Motor neuron (in vitro differentiated cells): ENCODE results near the gene TNN. TPM values are rescaled to one million over a fixed set of nuclear protein-coding genes. Genes with fewer than 3 reads are reported as not detected.
A peak's percentile ranks its signal among the peaks of the same experiment; 100 is the strongest.

Source experiments
- ATAC-seq, 8 experiments: fragments of 200-7000 bp; cut with Tn5 transposase; replicated peaks in 6 of 8; 2 replicates each; pipeline ENCODE4 v1.8.0; 2021; ENCODE audit warnings: mild to moderate bottlenecking in 8 of 8, moderate library complexity in 8 of 8
- H3K27ac ChIP-seq, 2 donors: fragments of 250-450 bp; sonication (Bioruptor Pico); 2 replicates each; pipeline ENCODE4 v1.9.0; 2021; ENCODE audit warnings: antibody characterized with exemption in 2 of 2, mild to moderate bottlenecking in 2 of 2, moderate library complexity in 1 of 2
- H3K4me1 ChIP-seq, 2 donors: fragments of 250-450 bp; sonication (Bioruptor Pico); replicated peaks in 1 of 2; 2 replicates each; pipeline ENCODE4 v1.6.1; 2021; ENCODE audit warnings: antibody characterized with exemption in 2 of 2, mild to moderate bottlenecking in 2 of 2, moderate library complexity in 1 of 2
- H3K4me3 ChIP-seq, 5 donors: fragments of 250-450 bp; sonication (Bioruptor Pico); 2 replicates each; pipeline ENCODE4 v1.9.0; 2021; ENCODE audit warnings: antibody characterized with exemption in 5 of 5, mild to moderate bottlenecking in 5 of 5, moderate library complexity in 4 of 5
- WGBS, 10 experiments: fragments of 450-650 bp; shearing (Covaris generic); methylation state at CpG; one replicate each; pipeline ENCODE4 v1.0.0; 2022; 5-methylcytosine and 5-hydroxymethylcytosine counted together
- in situ Hi-C, 9 experiments: fragments of 400-800 bp; cut with MboI; loops; one replicate each; pipeline ENCODE4 v1.15.0; 2021; ENCODE audit warnings: low sequenced_read_pairs in 9 of 9, low pct_unique_long_range_greater_than_20kb in 2 of 9; ENCODE audit not compliant: unreplicated experiment in 9 of 9
- total RNA-seq, 8 experiments: library from RNA; unstranded; fragments of 300-600 nt; gene quantifications; 2 replicates each; pipeline versions ENCODE4 v1.2.3 to v1.2.4, GENCODE V29; 2022

The TNN gene
- total RNA-seq, 8 experiments from 2014 or later = 0.09 to 6.6 (median 0.22) TPM; not detected in 2

- 7 to 60% (median 14%) methylated on average over 2 to 14 of the region's 62 CpGs; no CpG with 5 or more reads in 3 of the 10 experiments for WGBS, 10 experiments
- H3K4me3 ChIP-seq = peak within 1 kb of the TSS; percentile 5 to 39 (median 22)
- peak; percentile 64 to 92 (median 86) for ATAC-seq
- in situ Hi-C loops = no loop called here
- H3K4me1 ChIP-seq = peaks cover 0 to 10% of the 10 kb centered on the region in 2 donors
- H3K27ac ChIP-seq = no peak within 1 kb of the TSS
Observed at GRCh38 chr1:175192630-175193526, 125.2 kb downstream of the TNN start, which contains the start of gene KIAA0040. Gene KIAA0040 (minus strand): TSS chr1:175192776. CDS start chr1:175161013, 31,763 bp downstream.

DNA sequence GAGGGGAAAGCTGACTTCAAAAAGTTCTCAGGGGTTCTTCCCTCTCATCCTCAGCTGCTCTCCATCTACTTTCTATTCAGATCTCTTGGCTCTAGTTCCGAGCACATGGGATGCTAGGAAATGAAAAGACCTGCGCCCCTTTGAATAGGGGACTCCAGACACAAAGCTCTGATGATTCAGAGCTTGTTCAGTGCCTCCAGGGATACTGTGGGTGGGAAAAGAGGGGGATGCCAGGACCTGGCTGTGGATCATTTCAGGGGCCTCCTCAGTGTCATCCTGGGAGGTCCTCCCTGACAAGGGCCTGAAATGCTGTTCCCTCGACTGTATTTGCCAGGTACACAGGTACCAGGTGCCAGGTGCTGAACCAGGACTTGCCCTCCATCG lies 125.9 kb downstream of the TNN start:
- WGBS, 10 experiments = 20 to 100% (median 77%) methylated on average over 1 to 4 of the region's 4 CpGs; no CpG with 5 or more reads in 2 of the 10 experiments
- Histone ChIP-seq H3K4me3 (no peak overlapping the region), H3K27ac (no peak overlapping the region), H3K4me1 (peaks cover 0 to 10% of the 10 kb centered on the region in 2 donors)
- in situ Hi-C loops = no loop called here
- ATAC-seq = peak in 3 of 8 experiments; percentile 3 to 30 (median 10)

DNA sequence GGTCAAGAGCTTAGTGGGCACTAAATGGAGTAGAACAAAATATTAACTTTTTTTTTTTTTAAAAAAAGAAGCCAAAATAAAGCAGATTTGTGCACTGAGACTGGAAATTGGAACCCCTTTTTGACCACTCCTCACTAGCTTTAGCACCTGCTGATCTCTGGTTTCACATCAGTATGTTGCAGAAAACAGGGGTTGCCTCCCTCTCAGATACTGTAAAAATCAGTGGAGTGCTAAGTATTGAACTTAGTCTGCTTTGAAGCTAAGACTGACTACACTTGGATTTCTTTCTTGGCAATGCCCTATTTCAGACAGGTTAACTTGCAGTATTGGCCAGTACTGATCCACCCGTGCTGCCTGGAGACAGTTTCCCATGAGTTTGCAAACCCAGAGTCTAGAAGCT lies 127.6 kb downstream of the TNN start:
- WGBS, 10 experiments = 0 to 29% (median 0%) methylated on average over 1 of the region's 1 CpG; no CpG with 5 or more reads in 2 of the 10 experiments
- H3K27ac ChIP-seq = no peak overlapping the region
- peaks cover 0 to 10% of the 10 kb centered on the region in 2 donors for H3K4me1 ChIP-seq
- ATAC-seq = no peak
- no peak overlapping the region for H3K4me3 ChIP-seq
- in situ Hi-C loops = no loop called here

DNA sequence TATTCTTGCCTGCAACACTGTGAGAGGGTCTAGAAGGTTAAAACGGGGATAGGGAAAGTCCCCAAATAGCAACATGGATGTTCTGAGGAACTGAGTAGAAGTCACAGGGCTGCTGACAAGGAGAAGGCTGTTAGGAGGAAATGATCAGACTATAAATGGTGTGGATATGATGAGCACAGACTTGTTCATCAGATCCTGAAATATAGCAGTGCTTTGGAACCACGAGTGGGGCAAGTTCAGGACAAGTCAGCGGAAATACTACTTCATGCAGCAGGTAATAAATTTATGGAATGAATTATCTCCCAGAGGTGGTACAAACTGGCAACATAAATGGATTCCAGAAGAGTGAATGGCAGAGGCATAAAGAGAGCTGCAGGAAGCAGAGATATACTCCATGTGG lies 128.2 kb downstream of the TNN start:
- no peak overlapping the region for H3K27ac ChIP-seq
- H3K4me3 ChIP-seq = no peak overlapping the region
- in situ Hi-C loops = no loop called here
- peaks cover 0 to 10% of the 10 kb centered on the region in 2 donors for H3K4me1 ChIP-seq
- no peak for ATAC-seq
- 8 to 100% (median 79%) methylated on average over 1 to 3 of the region's 3 CpGs; no CpG with 5 or more reads in 1 of the 10 experiments for WGBS, 10 experiments

- in situ Hi-C loops = no loop called here
- H3K4me1 ChIP-seq = peaks cover 0 to under 1% of the 10 kb centered on the region in 2 donors
- 34 to 61% (median 48%) methylated on average over 2 of the region's 2 CpGs; no CpG with 5 or more reads in 6 of the 10 experiments for whole genome bisulfite sequencing, 10 experiments
- peak in 2 of 8 experiments; percentile 10 to 27 for ATAC-seq
- no peak overlapping the region for H3K4me3 ChIP-seq
- H3K27ac ChIP-seq = no peak overlapping the region
Observed at GRCh38 chr1:175197531-175197930, 129.9 kb downstream of the TNN start.

Other genes with a start within 250 kb of the TNN start
- 100 to 1,000 TPM in 7 of 8 experiments, 10 to 100 TPM in 1; 82.5 to 174 (median 128) TPM for gene CACYBP, start 67.9 kb upstream of the TNN start, total RNA-seq
- 10 to 100 TPM; 22.2 to 37.8 (median 32.5) TPM for gene MRPS14, start 44.4 kb upstream of the TNN start, total RNA-seq
- gene KIAA0040, start 124.9 kb downstream of the TNN start, total RNA-seq = 1 to 10 TPM in 2 of 8 experiments, under 1 TPM in 6; 0.05 to 1.3 (median 0.22) TPM